DOHH2 (cell line): ENCODE data around the gene CETN1.

Experiments
- H3F3A ChIP-seq: fragments of 200-600 bp; sonication (generic), shearing (Covaris generic); 2 replicates; pipeline ENCODE4 v1.6.0; 2016; ENCODE audit warnings: antibody characterized with exemption, mild to moderate bottlenecking; ENCODE audit not compliant: control insufficient read depth, insufficient read depth
- H3K27ac ChIP-seq: fragments of 200-600 bp; sonication (generic); 2 replicates; pipeline ENCODE4 v1.5.1; 2014; ENCODE audit warnings: low read depth, mild to moderate bottlenecking, low read length, moderate library complexity
- H3K27me3 ChIP-seq: fragments of 200-600 bp; sonication (generic); 2 replicates; pipeline ENCODE4 v1.6.1; 2014; ENCODE audit warnings: mild to moderate bottlenecking, low read length, mixed read lengths; ENCODE audit not compliant: control insufficient read depth
- H3K36me3 ChIP-seq: fragments of 200-600 bp; sonication (generic); 2 replicates; pipeline ENCODE4 v1.6.1; 2014; ENCODE audit warnings: mild to moderate bottlenecking, low read length, moderate library complexity, mixed read lengths; ENCODE audit not compliant: control insufficient read depth
- H3K4me1 ChIP-seq: fragments of 200-600 bp; sonication (generic); 2 replicates; pipeline ENCODE4 v1.6.1; 2014; ENCODE audit warnings: mild to moderate bottlenecking, low read length, mixed read lengths; ENCODE audit not compliant: control insufficient read depth
- H3K4me2 ChIP-seq: fragments of 200-600 bp; sonication (generic); 2 replicates; pipeline ENCODE4 v1.6.0; 2014; ENCODE audit warnings: mild to moderate bottlenecking, low read length, moderate library complexity
- H3K4me3 ChIP-seq: fragments of 200-600 bp; sonication (generic); 2 replicates; pipeline ENCODE4 v1.5.1; 2014; ENCODE audit warnings: mild to moderate bottlenecking, low read length, mixed read lengths
- H3K79me2 ChIP-seq: fragments of 200-600 bp; sonication (generic); 2 replicates; pipeline ENCODE4 v1.6.1; 2014; ENCODE audit warnings: mild to moderate bottlenecking, low read length, mixed read lengths; ENCODE audit not compliant: control insufficient read depth
- H3K9me2 ChIP-seq: fragments of 200-600 bp; sonication (generic); replicated peaks from 2 replicates; pipeline ENCODE4 v1.6.1; 2014; ENCODE audit warnings: mild to moderate bottlenecking, low read length, mixed read lengths; ENCODE audit not compliant: control insufficient read depth
- H3K9me3 ChIP-seq: fragments of 200-600 bp; sonication (generic); 2 replicates; pipeline ENCODE4 v1.6.1; 2014; ENCODE audit warnings: antibody characterized with exemption, low read length, mixed read lengths; ENCODE audit not compliant: control insufficient read depth, insufficient read depth
- H4K20me1 ChIP-seq: fragments of 200-600 bp; sonication (generic); 2 replicates; pipeline ENCODE4 v1.6.0; 2014; ENCODE audit warnings: low read depth, mild to moderate bottlenecking, antibody characterized with exemption, low read length, moderate library complexity; ENCODE audit not compliant: control insufficient read depth, insufficient read depth
- CTCF ChIP-seq: fragments of 200-600 bp; sonication (generic); IDR thresholded peaks from one replicate; pipeline ENCODE4 v1.5.1; 2014; ENCODE audit warnings: antibody characterized with exemption, mild to moderate bottlenecking, low read depth, low read length; ENCODE audit not compliant: poor library complexity, severe bottlenecking
- EZH2phosphoT487 ChIP-seq: fragments of 200-600 bp; sonication (generic); IDR thresholded peaks from 2 replicates; pipeline ENCODE4 v1.6.1; 2017; ENCODE audit warnings: borderline replicate concordance, mild to moderate bottlenecking, antibody characterized with exemption, low read length, moderate library complexity, mixed read lengths

CETN1 gene

DNA sequence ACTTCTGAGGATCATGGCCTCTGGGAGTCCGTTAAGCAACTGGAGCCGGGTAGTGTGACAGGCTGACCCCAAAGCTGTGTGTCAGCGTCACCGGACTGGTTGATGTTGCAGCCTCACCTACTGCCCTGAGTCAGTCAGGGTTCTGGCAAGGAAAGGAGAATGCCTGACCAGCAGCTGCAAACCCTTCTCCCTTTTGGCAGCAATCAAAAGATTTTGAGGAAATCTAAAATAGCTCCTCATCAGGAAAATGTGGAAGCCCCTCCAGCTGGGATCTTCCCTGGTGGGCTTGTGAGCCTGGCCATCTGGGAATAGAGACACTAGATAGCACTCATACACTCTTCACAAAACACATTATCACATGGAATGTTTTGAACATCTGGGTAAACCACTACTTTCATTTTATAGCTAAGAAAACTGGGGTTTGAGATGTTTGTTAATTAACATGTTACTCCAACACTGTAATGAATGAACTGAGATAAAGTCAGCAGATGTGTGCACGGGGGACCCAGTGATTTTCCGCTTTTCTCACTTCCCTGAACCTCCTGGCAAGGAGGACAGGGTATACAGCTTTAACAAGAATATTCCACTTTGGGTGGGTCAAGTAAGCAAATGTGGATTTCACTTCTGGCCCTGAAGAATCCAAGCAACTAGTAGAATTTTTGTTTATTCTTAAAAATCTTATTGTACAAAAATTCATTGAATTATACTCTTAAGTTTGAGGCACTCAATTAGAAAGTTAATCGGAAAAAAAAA, 41.3 kb downstream of the CETN1 start:
- no peaks in the 10 kb centered on the region for H3K79me2 ChIP-seq
- H3K36me3 ChIP-seq = no peaks in the 10 kb centered on the region
- no peak overlapping the region for H3K4me2 ChIP-seq
- H3K9me2 ChIP-seq = no peaks in the 10 kb centered on the region
- H4K20me1 ChIP-seq = no peaks in the 10 kb centered on the region
- TF ChIP-seq CTCF (no peak), EZH2phosphoT487 (no peak)
- H3K9me3 ChIP-seq = no peaks in the 10 kb centered on the region
- no peak overlapping the region for H3K27ac ChIP-seq
- no peak overlapping the region for H3K4me3 ChIP-seq
- no peaks in the 10 kb centered on the region for H3F3A ChIP-seq
- H3K27me3 ChIP-seq = no peaks in the 10 kb centered on the region
- H3K4me1 ChIP-seq = no peaks in the 10 kb centered on the region

GRCh38 chr18:622289-622688, 42.1 kb downstream of the CETN1 start:
- no peaks in the 10 kb centered on the region for H3K79me2 ChIP-seq
- no peak overlapping the region for H3K4me3 ChIP-seq
- no peak overlapping the region for H3K4me2 ChIP-seq
- H4K20me1 ChIP-seq = no peaks in the 10 kb centered on the region
- no peaks in the 10 kb centered on the region for H3K9me2 ChIP-seq
- 0 out of 2 replicates have a peak, but pooled peaks cover 3% of the 10 kb centered on the region for H3K27me3 ChIP-seq
- H3K36me3 ChIP-seq = no peaks in the 10 kb centered on the region
- H3F3A ChIP-seq = no peaks in the 10 kb centered on the region
- no peaks in the 10 kb centered on the region for H3K4me1 ChIP-seq
- TF ChIP-seq CTCF (no peak), EZH2phosphoT487 (no peak)
- no peaks in the 10 kb centered on the region for H3K9me3 ChIP-seq
- no peak overlapping the region for H3K27ac ChIP-seq

DNA sequence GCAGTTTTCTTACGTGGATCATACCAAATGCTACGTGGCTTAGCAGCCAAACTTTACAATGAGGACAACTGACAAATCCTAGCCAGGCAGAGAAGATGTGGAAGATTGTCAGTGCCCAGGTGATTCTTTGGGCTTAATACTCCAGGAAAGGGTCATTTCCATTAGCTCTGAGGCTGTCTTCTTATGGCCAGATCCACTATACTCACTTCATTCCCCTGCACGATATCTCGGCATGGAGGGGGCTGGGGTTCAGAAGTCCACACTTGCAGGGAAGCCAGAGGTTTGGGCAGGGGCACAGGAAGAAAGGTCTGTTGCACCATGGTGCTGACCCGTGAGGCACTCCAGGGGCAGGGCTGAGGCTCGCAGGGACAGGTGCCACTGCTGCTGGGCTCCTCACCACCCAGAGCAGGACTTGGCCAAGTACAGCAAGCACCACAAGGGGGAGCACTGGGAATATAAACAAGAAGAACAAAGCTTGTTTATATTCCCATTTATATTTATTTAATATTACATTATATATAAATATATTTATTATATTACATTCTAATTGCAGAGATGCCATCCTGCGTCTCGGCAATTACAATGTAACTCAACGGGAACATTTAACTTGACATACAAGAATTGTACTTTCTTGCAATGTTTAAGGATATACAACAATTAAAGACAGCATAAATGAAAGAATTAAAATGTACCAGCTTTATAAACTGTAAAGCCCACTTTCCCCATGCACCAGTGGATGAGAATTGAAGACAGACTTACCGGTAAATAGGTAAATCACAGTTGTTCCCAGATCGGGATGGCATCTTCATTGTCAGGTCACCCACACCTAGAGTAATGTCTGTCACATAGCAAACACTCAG, 43.8 kb downstream of the CETN1 start:
- Histone ChIP-seq H3F3A (no peaks in the 10 kb centered on the region), H3K36me3 (no peaks in the 10 kb centered on the region), H3K9me3 (no peaks in the 10 kb centered on the region), H3K9me2 (no peaks in the 10 kb centered on the region), H3K79me2 (no peaks in the 10 kb centered on the region), H3K4me3 (no peak overlapping the region), H3K27me3 (0 out of 2 replicates have a peak, but pooled peaks cover 3% of the 10 kb centered on the region), H3K4me1 (no peaks in the 10 kb centered on the region), H3K4me2 (no peak overlapping the region), H3K27ac (no peak overlapping the region), H4K20me1 (no peaks in the 10 kb centered on the region)
- TF ChIP-seq CTCF (peak; percentile 55), EZH2phosphoT487 (no peak)
